ENCODE results near the gene ENPP3.
"Not testable (repeated sequence)": the region's sequence is repeated elsewhere in the genome, so short reads cannot be mapped to it uniquely, and the experiment has no call there.

The ENPP3 gene

GRCh38 chr6:131687022-131687421 is 49.9 kb downstream of the ENPP3 start:
- DNase-seq = no peak

DNA sequence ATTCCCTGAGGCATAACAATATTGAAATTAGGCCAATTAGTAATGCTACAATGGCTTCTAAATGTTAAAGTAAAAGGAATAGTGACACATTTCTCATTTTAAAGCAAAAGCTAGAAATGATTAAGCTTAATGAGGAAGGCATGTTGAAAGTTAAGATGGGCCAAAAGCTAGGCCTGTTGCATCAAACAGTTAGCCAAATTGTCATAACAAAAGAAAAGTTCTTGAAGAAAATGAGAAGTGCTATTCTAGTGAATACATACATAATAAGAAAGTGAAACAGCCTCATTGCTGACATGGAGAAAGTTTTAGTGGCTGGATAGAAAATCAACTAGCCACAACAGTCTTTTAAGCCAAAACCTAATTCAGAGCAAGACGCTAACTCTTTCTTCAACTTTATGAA is 51.2 kb downstream of the ENPP3 start:
- DNase-seq = no peak

GRCh38 chr6:131692031-131692430 is 54.9 kb downstream of the ENPP3 start:
- no peak for DNase-seq

GRCh38 chr6:131692589-131692988 is 55.5 kb downstream of the ENPP3 start:
- no peak for DNase-seq

GRCh38 chr6:131693384-131693783 is 56.3 kb downstream of the ENPP3 start:
- DNase-seq = no peak

DNA sequence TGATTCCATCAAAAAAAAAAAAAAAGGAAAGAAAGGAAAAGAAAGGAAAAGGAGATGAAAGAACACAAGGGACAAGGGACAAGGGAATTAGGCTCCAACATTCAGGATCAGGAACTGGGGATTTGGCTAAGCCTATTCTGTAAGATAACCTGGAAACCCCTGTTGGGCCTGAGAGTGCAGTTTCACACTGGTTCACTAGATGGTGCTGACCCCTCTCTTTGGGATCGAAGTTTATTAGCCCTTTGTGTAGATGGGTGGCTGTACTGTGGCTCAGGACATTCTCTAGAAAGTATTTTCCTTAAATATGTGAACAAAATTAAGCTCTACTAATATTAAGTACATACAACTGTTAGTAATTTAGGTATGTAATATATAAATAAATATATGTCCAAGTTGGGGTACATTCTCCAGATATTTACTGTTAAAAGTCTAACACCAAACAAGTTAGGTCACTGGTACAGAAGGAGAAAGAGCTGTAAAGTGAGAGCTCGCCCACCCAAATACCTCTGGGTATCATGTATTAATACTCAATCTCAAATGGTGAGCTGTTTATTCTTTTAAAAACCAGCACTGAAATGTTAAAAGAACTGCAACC is 57.8 kb downstream of the ENPP3 start:
- no peak for DNase-seq

DNA sequence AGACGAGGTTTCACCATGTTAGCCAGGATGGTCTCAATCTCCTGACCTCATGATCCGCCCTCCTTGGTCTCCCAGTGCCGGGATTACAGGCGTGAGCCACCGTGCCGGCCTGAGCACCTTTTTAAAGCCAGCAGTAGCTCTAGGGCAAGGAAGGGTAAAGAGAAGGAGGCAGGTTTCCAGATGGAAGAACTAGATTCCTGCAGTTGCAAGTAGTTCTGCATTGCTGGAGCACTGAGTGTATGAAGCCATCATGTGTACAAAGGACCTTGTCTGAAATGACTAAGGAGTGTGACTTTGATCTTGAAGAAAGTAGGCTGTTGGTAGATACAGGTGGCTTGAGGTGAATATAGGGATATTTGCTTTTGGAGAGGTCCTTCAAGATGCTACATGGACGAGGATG is 59.9 kb downstream of the ENPP3 start:
- no peak for DNase-seq

DNA sequence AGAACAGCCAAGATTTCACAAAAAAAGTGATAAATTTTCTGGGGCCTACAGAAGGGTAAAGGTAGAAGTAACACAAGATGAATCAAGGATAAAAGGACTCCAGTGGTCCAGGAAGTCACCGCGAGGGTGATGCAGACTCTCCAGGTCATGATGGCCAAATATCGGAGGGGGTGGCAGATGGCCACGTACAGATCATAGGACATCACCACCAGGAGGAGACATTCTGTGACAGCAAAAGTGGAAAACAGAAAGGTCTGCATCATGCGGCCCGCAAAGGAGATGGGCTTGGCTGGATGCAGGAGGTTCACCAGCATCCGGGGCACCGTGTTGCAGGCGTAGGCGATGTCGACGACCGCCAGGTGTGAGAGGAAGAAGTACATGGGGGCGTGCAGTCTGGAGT is 63.7 kb downstream of the ENPP3 start:
- not testable (repeated sequence) for DNase-seq

DNA sequence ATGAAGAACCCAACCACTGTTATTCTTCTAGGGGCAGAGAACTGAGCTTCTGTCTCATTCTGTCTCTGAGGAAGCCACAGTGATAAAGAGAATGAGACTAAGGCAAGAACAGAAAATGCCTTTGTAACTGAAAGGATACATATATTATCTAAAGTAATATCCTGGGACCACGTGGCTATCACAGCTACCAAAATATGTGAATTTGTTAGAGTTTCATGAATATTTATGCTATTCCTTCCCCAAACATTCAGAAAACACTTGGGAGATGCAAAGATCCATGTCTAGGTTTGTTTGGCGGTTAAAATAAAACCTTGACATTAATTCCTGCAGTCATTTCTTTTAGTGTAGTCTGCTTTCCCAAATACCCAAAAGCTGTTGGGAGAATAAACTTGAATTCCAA is 66.8 kb downstream of the ENPP3 start:
- not testable (repeated sequence) for DNase-seq

DNA sequence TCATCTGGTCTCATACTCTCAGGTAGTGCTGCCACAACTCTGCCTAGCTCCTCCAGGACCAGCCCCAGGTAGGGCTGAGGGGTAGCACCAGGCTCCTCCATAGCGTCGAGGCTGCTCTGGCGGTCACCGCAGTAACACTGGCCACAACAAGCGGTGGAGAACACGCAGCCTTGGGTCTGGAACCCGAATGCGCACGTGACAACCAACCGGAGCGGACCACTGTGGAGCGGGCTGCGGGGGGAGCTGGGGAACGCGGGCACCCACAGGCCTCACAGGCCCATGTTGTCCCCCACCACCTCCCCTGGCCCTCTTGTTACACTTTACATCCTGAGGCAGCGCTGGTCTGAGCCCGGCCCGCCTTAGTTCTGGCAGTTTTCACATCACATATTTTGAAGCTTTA is 73.8 kb downstream of the ENPP3 start, which contains the start of gene CTAGE9:
CTAGE9 (minus strand) TSS at position 101 of the 400 bp plus-strand sequence; CDS start at position 101, 0 bp downstream.
- DNase-seq = not testable (repeated sequence)

GRCh38 chr6:131715567-131715966 is 78.5 kb downstream of the ENPP3 start:
- DNase-seq = not testable (repeated sequence)

DNA sequence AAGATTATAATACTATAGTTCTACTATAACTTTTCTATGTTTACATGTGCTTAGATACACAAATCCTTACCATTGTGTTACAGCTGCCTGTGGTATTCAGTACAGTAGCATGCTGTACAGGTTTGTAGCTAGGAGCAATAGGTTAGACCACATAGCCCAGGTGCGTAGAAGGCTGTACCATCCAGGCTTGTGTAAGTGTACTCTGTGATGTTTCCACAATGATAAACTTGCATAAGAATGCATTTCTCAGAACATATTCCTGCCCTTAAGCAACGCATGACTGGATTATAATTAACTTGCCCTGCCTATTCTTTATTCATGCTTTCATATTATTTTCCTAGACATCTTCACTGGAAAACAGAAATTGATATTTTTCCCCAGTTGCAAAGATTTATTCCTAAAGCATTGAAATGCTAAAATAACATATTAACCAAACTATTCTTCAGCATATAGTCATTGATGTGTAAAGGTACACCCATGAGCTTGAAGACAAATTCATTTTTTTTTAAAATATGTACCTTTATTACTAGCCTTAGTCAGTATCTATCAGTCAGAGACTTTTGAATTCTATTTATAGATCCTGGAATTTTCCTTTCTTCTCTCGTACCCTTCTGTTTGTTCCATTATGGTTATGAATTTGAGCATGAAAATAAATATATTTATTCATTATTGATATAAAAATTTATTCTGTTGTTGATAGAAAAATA is 80.9 kb downstream of the ENPP3 start:
- DNase-seq = no peak

GRCh38 chr6:131721161-131721560 is 84.1 kb downstream of the ENPP3 start:
- DNase-seq = no peak

DNA sequence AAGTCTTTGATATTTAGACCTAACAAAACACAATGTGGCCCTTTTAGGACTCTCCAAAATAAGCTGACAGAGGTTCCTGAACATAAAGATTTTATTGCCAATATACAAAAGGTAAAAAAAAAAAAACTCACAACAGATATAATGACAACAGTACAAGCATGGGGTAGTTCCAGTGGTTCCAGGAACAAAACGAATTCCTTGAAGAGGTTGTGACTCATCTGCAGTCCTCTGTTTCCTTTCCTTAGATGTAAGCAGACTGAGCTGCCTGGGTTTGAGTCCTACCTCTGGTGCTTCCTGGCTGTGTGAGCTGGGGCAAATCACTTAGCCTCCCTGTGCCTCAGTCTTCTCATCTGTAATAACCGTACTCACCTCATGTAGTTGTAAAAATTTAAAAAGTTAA is 87.0 kb downstream of the ENPP3 start:
- DNase-seq = no peak

DNA sequence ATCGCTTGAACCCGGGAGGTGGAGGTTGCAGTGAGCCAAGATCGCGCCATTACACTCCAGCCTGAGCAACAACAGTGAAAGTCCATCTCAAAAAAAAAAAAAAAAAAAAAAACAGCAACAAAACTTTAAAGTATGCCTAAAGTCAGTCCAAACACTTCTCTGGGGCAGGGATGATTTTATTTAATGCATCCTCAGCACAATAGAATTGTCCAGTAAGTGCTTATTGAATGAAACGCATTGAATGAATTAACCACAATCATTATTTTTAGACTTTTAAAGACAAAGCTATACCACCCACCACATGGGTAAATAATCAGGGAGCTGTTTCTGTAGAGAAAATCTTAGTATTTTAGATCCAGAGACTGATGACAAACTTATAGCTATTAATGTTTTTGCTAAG is 90.4 kb downstream of the ENPP3 start:
- DNase-seq = no peak

- DNase-seq = no peak
Observed at GRCh38 chr6:131727868-131728267, 90.8 kb downstream of the ENPP3 start.

- no peak for DNase-seq
Observed at GRCh38 chr6:131728296-131728939, 91.3 kb downstream of the ENPP3 start.

DNA sequence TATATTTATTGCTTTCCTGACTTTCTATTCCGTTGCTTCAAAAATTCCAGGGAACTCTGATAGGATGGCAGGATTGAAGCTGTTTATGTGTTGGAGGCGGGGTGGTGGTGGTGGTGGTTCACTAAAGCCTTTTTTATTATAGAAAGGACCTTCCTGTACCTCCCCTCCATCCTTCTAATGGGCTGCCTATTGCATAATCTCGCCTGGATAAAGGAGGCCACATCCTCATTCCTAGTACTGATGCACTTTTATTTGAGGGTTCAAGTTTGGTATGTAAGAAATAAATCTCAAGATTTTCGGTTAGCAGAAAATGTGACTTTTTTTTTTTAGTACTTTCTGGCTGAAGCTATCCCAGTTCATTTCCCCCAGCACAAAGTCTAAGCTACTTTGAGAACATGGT is 92.4 kb downstream of the ENPP3 start:
- DNase-seq = no peak

GRCh38 chr6:131730264-131730663 is 93.2 kb downstream of the ENPP3 start:
- DNase-seq = no peak

GRCh38 chr6:131731224-131731623 is 94.1 kb downstream of the ENPP3 start:
- no peak for DNase-seq

- no peak for DNase-seq
Observed at GRCh38 chr6:131733376-131734016, 96.4 kb downstream of the ENPP3 start.

- no peak for DNase-seq
Observed at GRCh38 chr6:131736003-131736596, 99.0 kb downstream of the ENPP3 start.

- no peak for DNase-seq
Observed at GRCh38 chr6:131736811-131737210, 99.7 kb downstream of the ENPP3 start.
